ENCODE results near the gene DUSP8. TPM values are rescaled to one million over a fixed set of nuclear protein-coding genes. Genes with fewer than 3 reads are reported as not detected.
"Not testable (repeated sequence)": the region's sequence is repeated elsewhere in the genome, so short reads cannot be mapped to it uniquely, and the experiment has no call there.

The DUSP8 gene
- total RNA-seq, 1 experiment from 2014 or later: 2.6 TPM

DNA sequence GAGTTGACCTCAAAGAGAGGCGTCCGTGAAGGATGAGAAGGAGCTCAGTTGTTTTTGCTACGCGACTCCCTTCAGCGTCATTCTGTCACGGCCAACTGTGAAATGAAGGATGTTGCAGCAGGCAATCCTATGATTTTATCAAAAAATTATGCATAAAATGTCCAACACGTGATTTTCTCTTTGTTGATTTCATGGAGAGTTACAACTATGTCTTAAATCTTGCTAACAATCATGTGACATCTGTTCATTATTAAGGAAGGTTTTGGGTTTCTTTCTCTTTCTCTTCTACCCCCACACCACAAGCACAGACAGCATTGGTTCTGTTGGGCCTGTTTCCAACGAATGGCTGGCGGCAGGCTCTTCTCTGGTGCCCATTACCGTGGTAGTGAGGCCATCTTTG, 46.2 kb upstream of the DUSP8 start:
- H2AFZ ChIP-seq: no peak overlapping the region
- no peaks in the 10 kb centered on the region for H4K20me1 ChIP-seq (ENCODE audit: insufficient read depth)
- no peak overlapping the region for H3K4me2 ChIP-seq
- peaks cover 60% of the 10 kb centered on the region for H3K27me3 ChIP-seq (ENCODE audit: insufficient read depth, low read depth)
- H3F3A ChIP-seq (ENCODE audit: insufficient read depth, low read depth): no peaks in the 10 kb centered on the region
- BruUV-seq (replicated peaks): no TSS peak
- DNase-seq: no peak
- TF ChIP-seq EZH2 (IDR thresholded peaks at IDR 0.05; ENCODE audit: low read depth): no peak
- TF ChIP-seq, protein P1, sequence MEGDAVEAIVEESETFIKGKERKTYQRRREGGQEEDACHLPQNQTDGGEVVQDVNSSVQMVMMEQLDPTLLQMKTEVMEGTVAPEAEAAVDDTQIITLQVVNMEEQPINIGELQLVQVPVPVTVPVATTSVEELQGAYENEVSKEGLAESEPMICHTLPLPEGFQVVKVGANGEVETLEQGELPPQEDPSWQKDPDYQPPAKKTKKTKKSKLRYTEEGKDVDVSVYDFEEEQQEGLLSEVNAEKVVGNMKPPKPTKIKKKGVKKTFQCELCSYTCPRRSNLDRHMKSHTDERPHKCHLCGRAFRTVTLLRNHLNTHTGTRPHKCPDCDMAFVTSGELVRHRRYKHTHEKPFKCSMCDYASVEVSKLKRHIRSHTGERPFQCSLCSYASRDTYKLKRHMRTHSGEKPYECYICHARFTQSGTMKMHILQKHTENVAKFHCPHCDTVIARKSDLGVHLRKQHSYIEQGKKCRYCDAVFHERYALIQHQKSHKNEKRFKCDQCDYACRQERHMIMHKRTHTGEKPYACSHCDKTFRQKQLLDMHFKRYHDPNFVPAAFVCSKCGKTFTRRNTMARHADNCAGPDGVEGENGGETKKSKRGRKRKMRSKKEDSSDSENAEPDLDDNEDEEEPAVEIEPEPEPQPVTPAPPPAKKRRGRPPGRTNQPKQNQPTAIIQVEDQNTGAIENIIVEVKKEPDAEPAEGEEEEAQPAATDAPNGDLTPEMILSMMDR (conservative IDR thresholded peaks at IDR 0.05): no peak
- H3K27ac ChIP-seq: no peak overlapping the region
- ChIA-PET CTCF (no interaction called here), POLR2A (ENCODE audit: unreplicated experiment) (no interaction called here)
- no peak overlapping the region for H3K4me3 ChIP-seq
- no peaks in the 10 kb centered on the region for H3K9me2 ChIP-seq (ENCODE audit: insufficient read depth)
- no peaks in the 10 kb centered on the region for H3K9me3 ChIP-seq (ENCODE audit: insufficient read depth, low read depth)
- H3K79me2 ChIP-seq (ENCODE audit: low read depth): no peaks in the 10 kb centered on the region
- no peaks in the 10 kb centered on the region for H3K4me1 ChIP-seq (replicated peaks; ENCODE audit: insufficient read depth)
- no peaks in the 10 kb centered on the region for H3K36me3 ChIP-seq (ENCODE audit: low read depth)
- intact Hi-C loops (cut with micrococcal nuclease; ENCODE audit: unreplicated experiment): no loop called here

DNA sequence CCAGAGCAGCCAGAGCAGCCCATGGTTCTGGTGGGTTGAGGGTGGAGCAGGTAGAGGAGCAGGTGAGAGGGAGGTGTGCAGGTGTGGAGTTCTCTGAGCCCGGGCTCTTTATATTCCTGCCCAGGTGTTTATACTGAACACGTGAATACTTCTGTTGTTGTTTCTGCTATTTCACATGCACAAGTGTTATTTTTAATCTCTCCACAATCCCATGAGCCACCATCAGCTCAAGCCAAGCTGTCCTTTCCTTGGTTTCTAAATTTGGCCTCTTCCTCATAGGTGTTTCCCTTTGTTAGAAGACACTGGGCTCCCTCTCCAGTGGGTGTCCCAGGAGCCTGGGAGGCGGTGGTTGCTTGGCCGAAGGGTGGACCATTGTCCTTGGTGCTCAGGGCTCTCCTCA, 36.3 kb upstream of the DUSP8 start, which contains the start of gene KRTAP5-3:
TSS of gene KRTAP5-3 (minus strand) at position 101 of the 400 bp plus-strand sequence. CDS start at position 23, 78 bp downstream.
- TF ChIP-seq, protein P1 (conservative IDR thresholded peaks at IDR 0.05): no peak
- TF ChIP-seq EZH2 (IDR thresholded peaks at IDR 0.05; ENCODE audit: low read depth): no peak
- POLR2A ChIA-PET (ENCODE audit: unreplicated experiment): no interaction called here
- H3K79me2 ChIP-seq (ENCODE audit: low read depth): no peaks in the 10 kb centered on the region
- H2AFZ ChIP-seq: no peak within 1 kb of the TSS
- H3K27me3 ChIP-seq (ENCODE audit: insufficient read depth, low read depth): peaks cover 27% of the 10 kb centered on the region
- DNase-seq: no peak
- BruUV-seq (replicated peaks): no TSS peak
- no peak within 1 kb of the TSS for H3K4me2 ChIP-seq
- no peaks in the 10 kb centered on the region for H3F3A ChIP-seq (ENCODE audit: insufficient read depth, low read depth)
- CTCF ChIA-PET: no interaction called here
- no peaks in the 10 kb centered on the region for H4K20me1 ChIP-seq (ENCODE audit: insufficient read depth)
- no peaks in the 10 kb centered on the region for H3K9me2 ChIP-seq (ENCODE audit: insufficient read depth)
- H3K27ac ChIP-seq: no peak within 1 kb of the TSS
- no peak within 1 kb of the TSS for H3K4me3 ChIP-seq
- no peaks in the 10 kb centered on the region for H3K9me3 ChIP-seq (ENCODE audit: insufficient read depth, low read depth)
- intact Hi-C loops (cut with micrococcal nuclease; ENCODE audit: unreplicated experiment): no loop called here
- H3K36me3 ChIP-seq (ENCODE audit: low read depth): no peaks in the 10 kb centered on the region
- H3K4me1 ChIP-seq (replicated peaks; ENCODE audit: insufficient read depth): no peaks in the 10 kb centered on the region

DNA sequence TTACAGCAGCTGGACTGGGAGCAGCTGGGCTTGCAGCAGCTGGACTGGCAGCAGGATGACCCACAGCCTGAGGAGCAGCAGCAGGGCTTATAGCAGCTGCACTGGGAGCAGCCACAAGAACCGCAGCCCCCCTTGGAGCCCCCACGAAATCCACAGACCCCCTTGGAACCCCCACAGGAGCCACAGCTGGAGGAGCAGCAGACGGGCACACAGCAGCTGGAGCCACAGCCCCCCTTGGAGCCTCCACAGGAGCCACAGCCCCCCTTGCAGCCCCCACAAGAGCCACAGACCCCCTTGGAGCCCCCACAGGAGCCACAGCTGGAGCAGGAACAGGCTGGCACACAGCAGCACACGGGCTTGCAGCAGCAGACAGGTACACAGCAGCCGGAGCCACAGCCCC, 35.8 kb upstream of the DUSP8 start:
- H4K20me1 ChIP-seq (ENCODE audit: insufficient read depth); H3K4me3 ChIP-seq; BruUV-seq (replicated peaks); H3F3A ChIP-seq (ENCODE audit: insufficient read depth, low read depth); H3K9me2 ChIP-seq (ENCODE audit: insufficient read depth); H3K4me1 ChIP-seq (replicated peaks; ENCODE audit: insufficient read depth); DNase-seq; CTCF ChIA-PET; H3K4me2 ChIP-seq; POLR2A ChIA-PET (ENCODE audit: unreplicated experiment); H3K27ac ChIP-seq; H3K36me3 ChIP-seq (ENCODE audit: low read depth); H3K79me2 ChIP-seq (ENCODE audit: low read depth); H2AFZ ChIP-seq; intact Hi-C loops (cut with micrococcal nuclease; ENCODE audit: unreplicated experiment); H3K9me3 ChIP-seq (ENCODE audit: insufficient read depth, low read depth): not testable (repeated sequence)
- peaks cover 28% of the 10 kb centered on the region for H3K27me3 ChIP-seq (ENCODE audit: insufficient read depth, low read depth)

DNA sequence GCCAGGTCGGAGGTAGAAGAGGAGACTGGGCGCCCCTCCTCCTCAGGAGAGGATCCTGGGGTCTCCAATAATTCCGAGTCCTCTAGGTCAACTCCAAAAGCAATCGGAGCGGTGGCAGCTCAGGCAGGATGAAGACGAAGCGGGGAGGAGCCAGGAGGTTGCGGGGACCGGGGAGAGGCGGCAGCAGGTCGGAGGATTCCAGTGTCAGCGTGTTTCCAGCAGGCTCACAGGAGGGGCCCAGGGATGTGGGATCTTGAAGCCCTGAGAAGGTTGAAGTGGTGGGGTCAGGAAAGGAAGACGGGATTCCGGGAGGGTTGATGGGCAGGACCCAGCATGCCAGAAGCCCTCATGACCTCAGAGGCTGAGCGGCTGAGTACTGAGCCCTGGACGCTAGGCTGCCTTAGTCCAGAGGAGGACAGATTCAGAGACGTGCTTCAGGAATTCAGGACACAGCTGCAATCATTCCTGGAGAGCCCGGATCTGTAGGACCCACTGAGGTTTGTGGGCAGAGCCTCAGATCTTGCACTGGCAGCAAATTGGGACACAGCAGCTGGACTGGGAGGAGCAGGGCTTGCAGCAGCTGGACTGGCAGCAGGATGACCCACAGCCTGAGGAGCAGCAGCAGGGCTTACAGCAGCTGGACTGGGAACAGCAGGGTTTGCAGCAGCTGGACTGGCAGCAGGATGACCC, 35.2 kb upstream of the DUSP8 start:
- H3K79me2 ChIP-seq (ENCODE audit: low read depth); H3K4me3 ChIP-seq; intact Hi-C loops (cut with micrococcal nuclease; ENCODE audit: unreplicated experiment); H3K9me3 ChIP-seq (ENCODE audit: insufficient read depth, low read depth); CTCF ChIA-PET; DNase-seq; H2AFZ ChIP-seq; POLR2A ChIA-PET (ENCODE audit: unreplicated experiment); H3K4me2 ChIP-seq; H3F3A ChIP-seq (ENCODE audit: insufficient read depth, low read depth); H3K4me1 ChIP-seq (replicated peaks; ENCODE audit: insufficient read depth); H4K20me1 ChIP-seq (ENCODE audit: insufficient read depth); H3K36me3 ChIP-seq (ENCODE audit: low read depth); H3K9me2 ChIP-seq (ENCODE audit: insufficient read depth); BruUV-seq (replicated peaks); H3K27ac ChIP-seq: not testable (repeated sequence)
- peaks cover 31% of the 10 kb centered on the region for H3K27me3 ChIP-seq (ENCODE audit: insufficient read depth, low read depth)

DNA sequence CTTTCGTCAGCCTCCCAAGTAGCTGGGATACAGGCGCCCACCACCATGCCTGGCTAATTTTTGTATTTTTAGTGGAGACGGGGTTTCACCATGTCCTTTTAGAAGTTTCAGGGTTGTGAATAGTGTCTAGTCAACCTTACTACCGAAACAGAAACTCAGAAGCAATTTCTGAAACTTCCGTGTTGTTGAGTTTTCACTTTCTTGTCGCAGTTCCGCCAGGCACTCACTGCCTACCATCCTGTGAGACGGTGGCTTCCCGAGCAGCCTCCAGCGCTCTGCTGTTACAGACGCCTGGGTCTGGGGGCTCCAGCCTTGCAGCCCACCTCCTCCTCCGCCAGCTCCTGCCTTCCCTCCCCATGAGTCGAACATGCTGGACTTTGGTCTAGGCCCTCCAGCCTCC, 33.9 kb upstream of the DUSP8 start:
- intact Hi-C loops (cut with micrococcal nuclease; ENCODE audit: unreplicated experiment); H3F3A ChIP-seq (ENCODE audit: insufficient read depth, low read depth); H3K27ac ChIP-seq; H3K36me3 ChIP-seq (ENCODE audit: low read depth); BruUV-seq (replicated peaks); H3K4me1 ChIP-seq (replicated peaks; ENCODE audit: insufficient read depth); H4K20me1 ChIP-seq (ENCODE audit: insufficient read depth); H3K79me2 ChIP-seq (ENCODE audit: low read depth); CTCF ChIA-PET; H3K4me3 ChIP-seq; DNase-seq; H3K9me3 ChIP-seq (ENCODE audit: insufficient read depth, low read depth); H3K4me2 ChIP-seq; H2AFZ ChIP-seq; POLR2A ChIA-PET (ENCODE audit: unreplicated experiment); H3K9me2 ChIP-seq (ENCODE audit: insufficient read depth): not testable (repeated sequence)
- H3K27me3 ChIP-seq (ENCODE audit: insufficient read depth, low read depth): peaks cover 36% of the 10 kb centered on the region
